Gastrocnemius medialis (tissue), 4 donors: ENCODE results near the gene DAPK3.

Source experiments
- POLR2A ChIP-seq, 2 donors: fragments of 450-650 bp; IDR thresholded peaks; one replicate each; pipeline ENCODE4 v1.6.1; 2017; ENCODE audit warnings: antibody characterized with exemption in 2 of 2, mild to moderate bottlenecking in 2 of 2, moderate library complexity in 2 of 2
- TF ChIP-seq, protein P1 (sequence below), 5 experiments: fragments of 450-650 bp in 3 of 5; fragments of 200-600 bp in 2 of 5; sonication (generic) in 2 of 5; IDR thresholded peaks in 4 of 5; conservative IDR thresholded peaks in 1 of 5; 1 replicate in 4 of 5; 2 replicates in 1 of 5; pipeline ENCODE4 v1.5.1; 2016 to 2019; ENCODE audit warnings: antibody characterized with exemption in 5 of 5, mild to moderate bottlenecking in 3 of 5, moderate library complexity in 3 of 5

DNA sequence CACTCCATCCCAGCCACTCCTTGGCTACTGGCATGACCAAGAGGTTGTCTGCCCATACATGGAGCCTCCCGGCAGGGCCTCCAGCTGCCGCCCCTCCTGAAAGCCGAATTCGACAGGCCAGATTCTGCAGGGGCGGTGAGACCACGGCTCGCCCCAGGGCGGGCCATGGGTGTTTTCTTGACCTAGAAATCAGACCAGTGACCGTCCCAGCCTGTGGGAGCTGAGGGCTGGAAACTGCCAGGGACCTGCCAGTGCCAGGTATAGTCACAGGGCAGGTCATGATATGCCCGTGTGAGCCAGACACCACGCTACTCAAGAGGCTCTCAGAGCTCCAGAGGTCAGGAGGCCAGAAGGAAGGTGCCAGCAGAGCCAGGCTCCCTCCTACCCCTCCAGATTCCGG is 16.8 kb downstream of the DAPK3 start:
- TF ChIP-seq, protein P1, sequence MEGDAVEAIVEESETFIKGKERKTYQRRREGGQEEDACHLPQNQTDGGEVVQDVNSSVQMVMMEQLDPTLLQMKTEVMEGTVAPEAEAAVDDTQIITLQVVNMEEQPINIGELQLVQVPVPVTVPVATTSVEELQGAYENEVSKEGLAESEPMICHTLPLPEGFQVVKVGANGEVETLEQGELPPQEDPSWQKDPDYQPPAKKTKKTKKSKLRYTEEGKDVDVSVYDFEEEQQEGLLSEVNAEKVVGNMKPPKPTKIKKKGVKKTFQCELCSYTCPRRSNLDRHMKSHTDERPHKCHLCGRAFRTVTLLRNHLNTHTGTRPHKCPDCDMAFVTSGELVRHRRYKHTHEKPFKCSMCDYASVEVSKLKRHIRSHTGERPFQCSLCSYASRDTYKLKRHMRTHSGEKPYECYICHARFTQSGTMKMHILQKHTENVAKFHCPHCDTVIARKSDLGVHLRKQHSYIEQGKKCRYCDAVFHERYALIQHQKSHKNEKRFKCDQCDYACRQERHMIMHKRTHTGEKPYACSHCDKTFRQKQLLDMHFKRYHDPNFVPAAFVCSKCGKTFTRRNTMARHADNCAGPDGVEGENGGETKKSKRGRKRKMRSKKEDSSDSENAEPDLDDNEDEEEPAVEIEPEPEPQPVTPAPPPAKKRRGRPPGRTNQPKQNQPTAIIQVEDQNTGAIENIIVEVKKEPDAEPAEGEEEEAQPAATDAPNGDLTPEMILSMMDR (IDR thresholded peaks at IDR 0.05 in 4 of 5, conservative IDR thresholded peaks at IDR 0.05 in 1 of 5): no peak
- peak in 1 of 2 donors; percentile 10 for TF ChIP-seq POLR2A (IDR thresholded peaks at IDR 0.05)
